ENCODE data around the gene TMEM51.

TMEM51 gene

DNA sequence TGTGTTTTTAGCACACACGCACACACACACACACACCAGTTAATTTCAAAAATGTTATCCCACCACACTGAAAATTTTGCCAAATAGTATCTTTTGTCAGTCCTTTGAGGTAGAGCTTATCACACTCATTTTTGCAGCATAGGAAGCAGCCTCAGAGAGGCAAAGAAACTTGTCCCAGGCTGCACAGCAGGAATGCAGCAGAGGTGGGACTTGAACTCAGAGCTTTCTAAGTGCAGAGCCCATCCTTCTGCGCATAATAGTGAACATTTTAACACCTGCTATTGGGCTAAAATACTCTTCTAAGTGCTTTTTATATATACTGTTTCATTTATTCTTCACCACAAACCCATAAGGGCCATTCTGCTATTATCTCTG lies 108.4 kb downstream of the TMEM51 start:
- FAIRE-seq (no peak), DNase-seq (ENCODE audit: insufficient read length, low spot score) (no peak)

DNA sequence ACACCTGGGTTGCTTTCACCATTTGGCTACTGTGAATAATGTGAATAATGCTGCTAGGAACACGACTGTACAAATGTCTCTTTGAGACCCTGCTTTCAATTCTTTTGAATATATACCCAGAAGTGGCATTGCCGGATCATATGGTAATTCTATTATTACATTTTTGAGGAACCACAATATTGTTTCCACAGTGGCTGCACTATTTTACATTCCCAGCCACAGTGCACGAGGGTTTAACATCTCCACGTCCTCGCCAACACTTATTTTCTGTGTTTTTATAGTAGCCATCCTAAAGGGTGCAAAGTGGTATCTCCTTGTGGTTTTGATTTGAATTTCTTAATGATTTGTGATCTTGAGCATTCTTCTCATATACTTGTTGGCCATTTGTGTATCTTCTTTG lies 109.2 kb downstream of the TMEM51 start:
- no peak for DNase-seq (ENCODE audit: insufficient read length, low spot score)
- FAIRE-seq = no peak

DNA sequence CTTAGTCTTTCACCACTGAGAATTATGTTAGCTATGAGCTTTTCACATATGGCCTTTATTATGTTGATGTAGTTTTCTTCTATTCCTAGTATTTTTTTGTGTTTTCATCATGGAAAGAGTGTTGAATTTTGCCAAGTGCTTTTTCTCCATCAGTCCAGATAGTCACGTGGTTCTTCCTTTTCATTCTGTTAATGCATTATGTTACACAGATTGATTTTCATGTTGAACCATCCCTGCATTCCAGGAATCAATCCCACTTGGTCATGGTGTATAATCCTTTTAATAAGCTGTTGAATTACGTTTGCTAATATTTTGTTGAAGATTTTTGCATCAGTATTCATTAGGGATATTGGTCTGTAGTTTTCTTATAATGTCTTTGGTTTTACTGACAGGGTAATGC lies 111.2 kb downstream of the TMEM51 start:
- no peak for DNase-seq (ENCODE audit: insufficient read length, low spot score)
- FAIRE-seq = no peak
